22Rv1 (cell line): ENCODE data around the gene ASB3.
"Not testable (repeated sequence)": the region's sequence is repeated elsewhere in the genome, so short reads cannot be mapped to it uniquely, and the experiment has no call there.

Experiments used
- CTCF ChIP-seq: fragments of 450-650 bp; IDR thresholded peaks from 2 replicates; pipeline ENCODE4 v1.5.1; 2017; ENCODE audit warnings: mild to moderate bottlenecking
- ZFX ChIP-seq: fragments of 450-650 bp; IDR thresholded peaks from 2 replicates; pipeline ENCODE4 v1.6.1; 2017; ENCODE audit warnings: antibody characterized with exemption, borderline replicate concordance

- TF ChIP-seq CTCF, ZFX: not testable (repeated sequence)
Measured at GRCh38 chr2:53667130-53667529, 119.6 kb downstream of the ASB3 start.
